ENCODE data around the gene EIF3CL. TPM values are rescaled to one million over a fixed set of nuclear protein-coding genes. Genes with fewer than 3 reads are reported as not detected.
"Not testable (repeated sequence)": the region's sequence is repeated elsewhere in the genome, so short reads cannot be mapped to it uniquely, and the experiment has no call there.

EIF3CL gene
- total RNA-seq, 1 donor from 2014 or later, result 18.2 TPM

DNA sequence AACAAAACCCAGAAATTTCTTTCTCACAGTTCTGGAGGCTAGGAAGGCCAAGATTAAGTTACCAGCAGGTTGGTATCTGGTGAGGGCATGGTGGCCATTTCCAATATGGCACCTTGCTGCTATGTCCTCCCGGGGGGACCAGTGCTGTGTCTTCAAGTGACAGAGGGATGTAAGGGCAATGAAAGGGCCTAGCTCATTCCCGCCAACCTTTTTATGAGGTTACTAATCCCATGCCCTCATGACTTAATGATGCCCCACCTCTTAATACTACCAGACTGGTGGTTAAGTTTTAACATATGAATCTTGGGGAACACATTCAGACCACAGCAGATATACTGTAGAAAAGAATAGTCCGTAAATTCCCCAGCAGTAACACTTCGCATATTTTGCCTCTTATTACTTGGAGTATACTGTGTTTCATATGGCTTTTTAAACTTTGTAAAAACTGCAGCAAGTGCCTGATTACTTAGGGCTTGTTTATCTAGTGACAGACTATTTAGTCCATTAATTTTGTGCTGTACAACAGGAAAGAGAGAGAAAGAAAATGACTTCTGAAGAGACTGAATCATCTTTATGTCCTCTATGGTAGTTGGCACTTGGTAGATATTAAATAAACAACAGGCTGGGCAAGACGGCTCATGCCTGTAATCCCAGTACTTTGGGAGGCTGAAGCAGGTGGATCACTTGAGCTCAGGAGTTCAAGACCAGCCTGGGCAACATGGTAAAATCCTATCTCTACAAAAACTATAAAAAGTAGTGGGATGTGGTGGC, 66.5 kb downstream of the EIF3CL start:
- not testable (repeated sequence) for H4K20me1 ChIP-seq (ENCODE audit: insufficient read depth, low read length); H3K4me2 ChIP-seq (ENCODE audit: low read length); H3K27me3 ChIP-seq (ENCODE audit: insufficient read depth, low read length); H3K36me3 Mint-ChIP-seq (ENCODE audit: low read depth, unreplicated experiment); H3K4me1 Mint-ChIP-seq (ENCODE audit: low read depth, unreplicated experiment); H3K79me2 ChIP-seq (ENCODE audit: insufficient read depth, low read length); DNase-seq (ENCODE audit: low read depth); H3K4me3 ChIP-seq (ENCODE audit: insufficient read depth, low read depth, low read length); H3K4me3 Mint-ChIP-seq (ENCODE audit: unreplicated experiment); H3K9me3 ChIP-seq (ENCODE audit: insufficient read depth, low read depth, low read length); H3K9me3 Mint-ChIP-seq (ENCODE audit: unreplicated experiment); H2AFZ ChIP-seq (ENCODE audit: low read depth, low read length); H3K4me1 ChIP-seq (ENCODE audit: insufficient read depth, low read length); H3K27ac ChIP-seq (ENCODE audit: low read depth, low read length); H3K27me3 Mint-ChIP-seq (ENCODE audit: low read depth, unreplicated experiment); H3K9ac ChIP-seq (ENCODE audit: low read length); H3K27ac Mint-ChIP-seq (ENCODE audit: unreplicated experiment); H3K36me3 ChIP-seq (ENCODE audit: insufficient read depth, low read length); FAIRE-seq

DNA sequence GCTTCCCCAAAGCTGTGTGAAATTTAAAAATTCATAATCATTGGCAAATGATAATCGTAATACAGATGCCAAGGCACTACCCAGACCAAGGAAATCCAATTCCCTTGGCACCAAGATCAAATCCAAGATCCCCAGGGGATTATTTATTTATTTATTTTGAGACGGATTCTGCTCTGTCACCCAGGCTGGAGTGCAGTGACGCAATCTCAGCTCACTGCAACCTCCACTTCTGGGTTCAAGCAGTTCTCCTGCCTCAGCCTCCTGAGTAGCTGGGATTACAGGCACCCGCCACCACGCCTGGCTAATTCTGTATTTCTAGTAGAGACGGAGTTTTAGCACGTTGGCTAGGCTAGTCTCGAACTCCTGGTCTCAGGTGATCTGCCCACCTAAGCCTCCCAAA, 68.0 kb downstream of the EIF3CL start:
- FAIRE-seq; H3K9me3 Mint-ChIP-seq (ENCODE audit: unreplicated experiment); H3K4me2 ChIP-seq (ENCODE audit: low read length); H3K4me1 ChIP-seq (ENCODE audit: insufficient read depth, low read length); H4K20me1 ChIP-seq (ENCODE audit: insufficient read depth, low read length); H3K27me3 Mint-ChIP-seq (ENCODE audit: low read depth, unreplicated experiment); H3K4me1 Mint-ChIP-seq (ENCODE audit: low read depth, unreplicated experiment); H2AFZ ChIP-seq (ENCODE audit: low read depth, low read length); H3K27me3 ChIP-seq (ENCODE audit: insufficient read depth, low read length); H3K4me3 Mint-ChIP-seq (ENCODE audit: unreplicated experiment); DNase-seq (ENCODE audit: low read depth); H3K36me3 ChIP-seq (ENCODE audit: insufficient read depth, low read length); H3K4me3 ChIP-seq (ENCODE audit: insufficient read depth, low read depth, low read length); H3K36me3 Mint-ChIP-seq (ENCODE audit: low read depth, unreplicated experiment); H3K79me2 ChIP-seq (ENCODE audit: insufficient read depth, low read length); H3K9me3 ChIP-seq (ENCODE audit: insufficient read depth, low read depth, low read length); H3K27ac ChIP-seq (ENCODE audit: low read depth, low read length); H3K27ac Mint-ChIP-seq (ENCODE audit: unreplicated experiment); H3K9ac ChIP-seq (ENCODE audit: low read length): not testable (repeated sequence)

DNA sequence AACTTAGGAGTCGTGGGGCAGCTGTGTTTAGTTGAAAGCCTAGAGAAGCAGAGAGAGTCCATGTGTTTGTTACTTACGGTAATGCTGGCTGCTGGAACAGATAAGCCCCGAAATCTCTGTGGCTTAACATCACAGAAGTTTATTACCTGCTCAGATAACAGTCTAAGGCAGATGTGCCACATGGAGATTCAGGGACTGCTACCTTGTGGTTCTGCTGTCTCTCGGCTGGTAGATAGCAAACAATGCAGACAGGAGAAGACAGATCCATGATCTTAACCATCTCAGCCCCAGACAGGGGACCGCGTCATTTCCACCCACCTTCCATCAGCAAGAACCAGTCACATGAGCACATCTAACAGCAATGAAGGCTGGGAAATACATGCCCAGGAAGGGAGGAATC, 71.0 kb downstream of the EIF3CL start:
- H3K27me3 Mint-ChIP-seq (ENCODE audit: low read depth, unreplicated experiment); H3K4me1 Mint-ChIP-seq (ENCODE audit: low read depth, unreplicated experiment); H3K4me3 Mint-ChIP-seq (ENCODE audit: unreplicated experiment); FAIRE-seq; H3K9me3 Mint-ChIP-seq (ENCODE audit: unreplicated experiment); H3K36me3 Mint-ChIP-seq (ENCODE audit: low read depth, unreplicated experiment); H3K27ac ChIP-seq (ENCODE audit: low read depth, low read length); H4K20me1 ChIP-seq (ENCODE audit: insufficient read depth, low read length); H3K36me3 ChIP-seq (ENCODE audit: insufficient read depth, low read length); DNase-seq (ENCODE audit: low read depth); H3K27ac Mint-ChIP-seq (ENCODE audit: unreplicated experiment); H3K27me3 ChIP-seq (ENCODE audit: insufficient read depth, low read length); H3K4me1 ChIP-seq (ENCODE audit: insufficient read depth, low read length); H3K9ac ChIP-seq (ENCODE audit: low read length); H3K4me2 ChIP-seq (ENCODE audit: low read length); H3K79me2 ChIP-seq (ENCODE audit: insufficient read depth, low read length); H3K4me3 ChIP-seq (ENCODE audit: insufficient read depth, low read depth, low read length); H2AFZ ChIP-seq (ENCODE audit: low read depth, low read length); H3K9me3 ChIP-seq (ENCODE audit: insufficient read depth, low read depth, low read length): not testable (repeated sequence)

DNA sequence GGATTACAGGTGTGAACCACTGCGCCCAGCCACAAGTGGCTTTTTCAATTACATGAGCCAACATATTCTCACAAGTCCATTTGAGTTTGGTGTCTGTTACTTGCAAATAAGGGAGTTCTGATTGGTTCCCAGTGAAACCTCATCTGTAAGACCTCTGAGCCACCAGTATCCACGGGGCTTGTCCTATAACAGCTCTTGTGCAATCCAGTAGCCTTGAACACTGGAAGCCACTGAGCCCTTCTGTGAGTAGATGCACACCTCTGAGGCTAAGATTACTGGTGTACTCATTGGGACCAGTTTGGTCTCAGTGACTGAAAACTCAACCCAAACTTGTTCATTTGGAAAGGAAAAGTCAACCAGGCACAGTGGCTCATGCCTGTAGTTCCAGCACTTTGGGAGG, 72.7 kb downstream of the EIF3CL start:
- H3K27ac Mint-ChIP-seq (ENCODE audit: unreplicated experiment); H3K4me1 Mint-ChIP-seq (ENCODE audit: low read depth, unreplicated experiment); H3K9me3 Mint-ChIP-seq (ENCODE audit: unreplicated experiment); H2AFZ ChIP-seq (ENCODE audit: low read depth, low read length); H3K27me3 ChIP-seq (ENCODE audit: insufficient read depth, low read length); H3K9ac ChIP-seq (ENCODE audit: low read length); H3K9me3 ChIP-seq (ENCODE audit: insufficient read depth, low read depth, low read length); H3K4me1 ChIP-seq (ENCODE audit: insufficient read depth, low read length); H3K4me3 Mint-ChIP-seq (ENCODE audit: unreplicated experiment); H3K27me3 Mint-ChIP-seq (ENCODE audit: low read depth, unreplicated experiment); H3K79me2 ChIP-seq (ENCODE audit: insufficient read depth, low read length); H3K4me2 ChIP-seq (ENCODE audit: low read length); DNase-seq (ENCODE audit: low read depth); H3K36me3 Mint-ChIP-seq (ENCODE audit: low read depth, unreplicated experiment); H4K20me1 ChIP-seq (ENCODE audit: insufficient read depth, low read length); FAIRE-seq; H3K4me3 ChIP-seq (ENCODE audit: insufficient read depth, low read depth, low read length); H3K36me3 ChIP-seq (ENCODE audit: insufficient read depth, low read length); H3K27ac ChIP-seq (ENCODE audit: low read depth, low read length): not testable (repeated sequence)

DNA sequence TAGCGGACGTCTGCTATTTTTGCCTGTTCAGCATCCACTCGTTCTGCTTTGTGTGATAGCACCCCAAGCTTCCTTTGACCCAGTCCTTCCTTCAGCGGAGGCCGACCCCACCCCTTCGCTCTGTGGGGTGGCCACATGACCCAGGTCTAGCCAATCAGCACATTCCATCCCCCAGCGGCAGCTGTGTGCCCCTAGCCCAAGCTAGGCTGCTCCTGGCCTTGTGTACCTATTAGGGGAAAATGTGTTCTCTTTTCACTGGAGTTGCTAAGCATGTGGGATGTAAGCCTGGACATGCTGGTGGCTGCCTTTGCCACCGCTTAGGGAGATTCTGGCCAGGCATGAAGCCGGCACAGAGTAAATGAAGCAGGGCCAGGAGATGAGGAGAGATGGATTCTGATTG, 73.4 kb downstream of the EIF3CL start:
- H3K27me3 ChIP-seq (ENCODE audit: insufficient read depth, low read length); H3K27ac Mint-ChIP-seq (ENCODE audit: unreplicated experiment); H3K4me1 ChIP-seq (ENCODE audit: insufficient read depth, low read length); H3K4me2 ChIP-seq (ENCODE audit: low read length); H3K36me3 Mint-ChIP-seq (ENCODE audit: low read depth, unreplicated experiment); H3K4me1 Mint-ChIP-seq (ENCODE audit: low read depth, unreplicated experiment); H3K4me3 ChIP-seq (ENCODE audit: insufficient read depth, low read depth, low read length); H3K4me3 Mint-ChIP-seq (ENCODE audit: unreplicated experiment); DNase-seq (ENCODE audit: low read depth); H3K9me3 Mint-ChIP-seq (ENCODE audit: unreplicated experiment); H3K27ac ChIP-seq (ENCODE audit: low read depth, low read length); H3K79me2 ChIP-seq (ENCODE audit: insufficient read depth, low read length); H4K20me1 ChIP-seq (ENCODE audit: insufficient read depth, low read length); H2AFZ ChIP-seq (ENCODE audit: low read depth, low read length); H3K9ac ChIP-seq (ENCODE audit: low read length); H3K9me3 ChIP-seq (ENCODE audit: insufficient read depth, low read depth, low read length); H3K27me3 Mint-ChIP-seq (ENCODE audit: low read depth, unreplicated experiment); H3K36me3 ChIP-seq (ENCODE audit: insufficient read depth, low read length); FAIRE-seq: not testable (repeated sequence)
